GM13976 (cell line): ENCODE data around the gene ARID5B.

ENCODE experiments used
- DNase-seq: peaks from one replicate; pipeline ENCODE4 v3.0.0; 2012; ENCODE audit warnings: low spot score
- CTCF ChIP-seq: IDR thresholded peaks from 2 replicates; pipeline ENCODE4 v1.5.1; 2012; ENCODE audit warnings: borderline replicate concordance, mild to moderate bottlenecking; ENCODE audit not compliant: insufficient read depth; ENCODE audit errors: extremely low read depth, missing control alignments, control extremely low read depth
- in situ Hi-C: fragments of 300-500 bp; cut with MboI; formaldehyde crosslinking; loops from one replicate; pipeline ENCODE4 v1.12.0; 2022; ENCODE audit warnings: low sequenced_read_pairs, mixed read lengths, inconsistent platforms; ENCODE audit not compliant: unreplicated experiment

Gene ARID5B, protein sequence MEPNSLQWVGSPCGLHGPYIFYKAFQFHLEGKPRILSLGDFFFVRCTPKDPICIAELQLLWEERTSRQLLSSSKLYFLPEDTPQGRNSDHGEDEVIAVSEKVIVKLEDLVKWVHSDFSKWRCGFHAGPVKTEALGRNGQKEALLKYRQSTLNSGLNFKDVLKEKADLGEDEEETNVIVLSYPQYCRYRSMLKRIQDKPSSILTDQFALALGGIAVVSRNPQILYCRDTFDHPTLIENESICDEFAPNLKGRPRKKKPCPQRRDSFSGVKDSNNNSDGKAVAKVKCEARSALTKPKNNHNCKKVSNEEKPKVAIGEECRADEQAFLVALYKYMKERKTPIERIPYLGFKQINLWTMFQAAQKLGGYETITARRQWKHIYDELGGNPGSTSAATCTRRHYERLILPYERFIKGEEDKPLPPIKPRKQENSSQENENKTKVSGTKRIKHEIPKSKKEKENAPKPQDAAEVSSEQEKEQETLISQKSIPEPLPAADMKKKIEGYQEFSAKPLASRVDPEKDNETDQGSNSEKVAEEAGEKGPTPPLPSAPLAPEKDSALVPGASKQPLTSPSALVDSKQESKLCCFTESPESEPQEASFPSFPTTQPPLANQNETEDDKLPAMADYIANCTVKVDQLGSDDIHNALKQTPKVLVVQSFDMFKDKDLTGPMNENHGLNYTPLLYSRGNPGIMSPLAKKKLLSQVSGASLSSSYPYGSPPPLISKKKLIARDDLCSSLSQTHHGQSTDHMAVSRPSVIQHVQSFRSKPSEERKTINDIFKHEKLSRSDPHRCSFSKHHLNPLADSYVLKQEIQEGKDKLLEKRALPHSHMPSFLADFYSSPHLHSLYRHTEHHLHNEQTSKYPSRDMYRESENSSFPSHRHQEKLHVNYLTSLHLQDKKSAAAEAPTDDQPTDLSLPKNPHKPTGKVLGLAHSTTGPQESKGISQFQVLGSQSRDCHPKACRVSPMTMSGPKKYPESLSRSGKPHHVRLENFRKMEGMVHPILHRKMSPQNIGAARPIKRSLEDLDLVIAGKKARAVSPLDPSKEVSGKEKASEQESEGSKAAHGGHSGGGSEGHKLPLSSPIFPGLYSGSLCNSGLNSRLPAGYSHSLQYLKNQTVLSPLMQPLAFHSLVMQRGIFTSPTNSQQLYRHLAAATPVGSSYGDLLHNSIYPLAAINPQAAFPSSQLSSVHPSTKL

DNA sequence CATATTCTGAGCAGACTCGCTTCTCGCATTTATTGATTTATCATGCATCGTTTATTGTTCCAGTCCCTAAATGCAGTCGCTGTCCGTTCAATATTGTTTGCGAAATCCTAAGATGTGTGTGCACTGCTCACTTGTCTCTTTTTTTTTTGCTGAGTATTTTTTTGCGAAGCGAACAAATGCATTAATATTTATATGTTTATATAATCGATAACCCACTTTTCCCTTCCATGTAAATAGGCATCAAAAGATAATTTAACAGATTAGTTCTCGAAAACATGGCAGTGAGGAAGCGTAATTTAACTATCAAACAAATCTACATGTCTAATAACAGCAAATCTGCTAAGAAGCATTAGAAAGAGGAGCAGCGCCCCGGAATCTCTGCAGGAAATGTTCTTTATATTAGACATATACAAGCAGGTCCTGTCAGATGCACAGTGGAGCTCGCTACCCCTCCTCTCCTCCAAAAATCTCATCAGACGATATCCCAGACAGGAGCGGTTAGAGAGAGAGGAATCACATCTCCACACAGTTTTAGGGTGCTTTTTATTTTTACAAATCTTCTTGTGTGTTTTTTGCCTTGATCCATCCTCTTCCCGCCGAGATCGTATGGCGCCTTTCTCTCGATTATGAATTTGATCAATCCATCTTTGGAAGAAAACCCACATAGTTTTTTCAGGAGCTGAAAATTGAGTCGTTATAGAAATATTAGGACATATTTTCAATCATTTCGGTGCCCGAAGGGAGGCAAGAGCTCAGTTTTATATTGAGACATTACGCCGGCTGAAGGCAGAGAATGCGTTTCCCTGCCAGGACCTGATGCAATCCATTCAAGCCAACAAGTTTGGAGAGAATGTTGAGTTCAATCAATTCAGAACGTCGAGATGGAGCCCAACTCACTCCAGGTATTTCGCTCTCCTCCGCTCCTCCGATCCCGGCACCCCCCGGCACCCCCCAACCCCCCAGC is at the start of gene ARID5B:
Gene ARID5B, plus strand, starts transcription at position 871 of the 964 bp plus-strand sequence. Its CDS starts 11 bp downstream, at position 882.
- in situ Hi-C loops = loop anchor here (10.0 kb wide), 1 partner anchor 144 kb away; no protein-coding TSS in a partner anchor
- DNase-seq = peak; percentile 71
- TF ChIP-seq CTCF = no peak

DNA sequence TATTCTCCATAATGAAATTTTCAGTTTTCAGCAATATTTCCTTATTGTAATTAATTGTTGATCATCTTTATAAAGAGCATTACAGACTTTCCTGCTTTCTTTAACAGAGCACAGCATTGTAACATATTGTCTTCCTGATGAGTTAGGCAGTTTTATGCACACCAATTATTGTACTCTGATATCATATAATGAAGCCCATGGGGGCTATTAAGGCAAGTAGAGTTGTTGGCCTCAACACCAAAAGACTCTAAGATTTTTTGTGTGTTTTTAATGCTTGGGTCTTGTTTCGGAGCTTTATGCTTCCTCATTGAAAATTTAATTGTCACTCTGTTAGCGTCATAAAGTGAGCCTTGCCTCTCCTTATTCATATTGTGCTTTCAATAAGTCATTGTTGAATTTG is 49.2 kb upstream of the ARID5B start:
- no peak for DNase-seq
- TF ChIP-seq CTCF = no peak
- in situ Hi-C loops = no loop called here

DNA sequence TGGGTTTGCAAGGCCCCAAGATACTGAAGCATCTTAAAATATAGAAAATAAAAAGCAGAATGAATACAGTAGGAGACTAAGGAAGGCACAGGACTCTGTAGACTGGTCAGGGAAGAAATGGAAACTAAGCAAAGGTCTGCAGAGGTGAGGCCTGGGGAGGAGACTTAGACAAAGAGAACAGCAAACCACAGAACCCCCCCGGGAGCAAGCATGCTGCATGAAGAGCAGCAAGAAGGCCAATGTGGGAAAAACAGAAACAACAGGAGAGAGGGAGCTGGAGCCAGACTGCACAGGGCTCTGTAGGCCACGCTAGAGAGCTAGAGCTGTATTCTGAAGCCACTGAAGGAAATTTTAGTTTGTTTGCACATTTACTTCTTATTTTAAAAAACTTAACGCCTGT is 45.7 kb upstream of the ARID5B start:
- TF ChIP-seq CTCF = no peak
- no peak for DNase-seq
- in situ Hi-C loops = no loop called here

- in situ Hi-C loops = no loop called here
- no peak for DNase-seq
- TF ChIP-seq CTCF = no peak
These were observed 43.8 kb upstream of the ARID5B start for GRCh38 chr10:61857746-61858145.

DNA sequence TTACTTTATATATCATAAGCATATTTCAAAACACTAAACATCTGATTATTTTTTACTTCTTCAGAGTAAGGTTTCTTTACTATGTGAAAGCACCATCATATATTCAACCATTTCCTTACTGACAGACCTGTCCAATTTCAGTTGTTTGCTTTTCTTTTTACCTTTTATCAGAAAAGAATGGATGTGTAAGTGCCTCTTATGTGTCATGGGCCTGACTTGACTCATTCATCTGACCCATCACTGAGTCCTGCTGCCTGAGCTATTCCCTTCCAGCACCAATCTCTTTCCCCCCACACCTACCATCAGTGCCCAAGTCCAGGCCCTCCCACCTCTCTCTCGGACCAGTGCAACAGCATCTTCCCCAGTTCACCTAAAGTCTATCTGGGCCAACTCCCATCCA is 41.7 kb upstream of the ARID5B start:
- in situ Hi-C loops = no loop called here
- no peak for DNase-seq
- TF ChIP-seq CTCF = no peak
